Coronary artery (tissue), 2 donors: ENCODE data around the gene MRGPRX2.

Source experiments
- DNase-seq: peaks from one replicate; pipeline ENCODE4 v3.0.0-alpha.2; 2017; ENCODE audit warnings: low spot score
- H3K27ac ChIP-seq, 2 donors: fragments of 200-600 bp; sonication (generic); one replicate each; pipeline ENCODE4 v1.5.1; 2016 to 2019
- H3K4me3 ChIP-seq: fragments of 200-600 bp; sonication (generic); 2 replicates; pipeline ENCODE4 v1.5.1; 2016; ENCODE audit warnings: mild to moderate bottlenecking, moderate library complexity
- CTCF ChIP-seq: fragments of 200-600 bp; sonication (generic); IDR thresholded peaks from one replicate; pipeline ENCODE4 v1.5.1; 2019; ENCODE audit warnings: antibody characterized with exemption

The MRGPRX2 gene

GRCh38 chr11:19099093-19099492 lies 38.6 kb upstream of the MRGPRX2 start:
- DNase-seq: no peak
- TF ChIP-seq CTCF: no peak
- Histone ChIP-seq H3K4me3 (no peak overlapping the region), H3K27ac (no peak overlapping the region)

- no peak for TF ChIP-seq CTCF
- Histone ChIP-seq H3K4me3 (no peak overlapping the region), H3K27ac (no peak overlapping the region)
- DNase-seq: no peak
Measured at GRCh38 chr11:19094859-19095258, 34.3 kb upstream of the MRGPRX2 start.

- TF ChIP-seq CTCF: no peak
- H3K4me3 ChIP-seq: no peak overlapping the region
- no peak for DNase-seq
- no peak overlapping the region for H3K27ac ChIP-seq
Measured at GRCh38 chr11:19093976-19094375, 33.5 kb upstream of the MRGPRX2 start.

GRCh38 chr11:19092850-19093249 lies 32.3 kb upstream of the MRGPRX2 start:
- Histone ChIP-seq H3K4me3 (no peak overlapping the region), H3K27ac (no peak overlapping the region)
- TF ChIP-seq CTCF: no peak
- no peak for DNase-seq

GRCh38 chr11:19092342-19092741 lies 31.8 kb upstream of the MRGPRX2 start:
- no peak for DNase-seq
- no peak for TF ChIP-seq CTCF
- H3K4me3 ChIP-seq: no peak overlapping the region
- H3K27ac ChIP-seq: no peak overlapping the region

- H3K27ac ChIP-seq: no peak overlapping the region
- H3K4me3 ChIP-seq: no peak overlapping the region
- no peak for DNase-seq
- no peak for TF ChIP-seq CTCF
Measured at GRCh38 chr11:19091366-19091765, 30.8 kb upstream of the MRGPRX2 start.

- TF ChIP-seq CTCF: no peak
- no peak overlapping the region for H3K27ac ChIP-seq
- no peak for DNase-seq
- no peak overlapping the region for H3K4me3 ChIP-seq
Measured at GRCh38 chr11:19089421-19089820, 28.9 kb upstream of the MRGPRX2 start.
